ENCODE results near the gene BLOC1S5. TPM values are rescaled to one million over a fixed set of nuclear protein-coding genes. Genes with fewer than 3 reads are reported as not detected.
A peak's percentile ranks its signal among the peaks of the same experiment; 100 is the strongest.

Gene BLOC1S5
- total and polyA plus RNA-seq, 2 of the 13 experiments (the other 11 are each of a cell fraction or from before 2014, with no cell fraction given), result 10.5 to 41.5 TPM

GRCh38 chr6:7974938-7975763 is 89.0 kb downstream of the BLOC1S5 start (continued):
- TF ChIP-seq PBX2 (CRISPR knock-in tag; IDR thresholded peaks at IDR 0.05), result no peak
- no peak for TF ChIP-seq ZNF660 (CRISPR knock-in tag; IDR thresholded peaks at IDR 0.05; ENCODE audit: borderline replicate concordance, low read depth)
- TF ChIP-seq CENPBD1 (CRISPR knock-in tag; IDR thresholded peaks at IDR 0.05; ENCODE audit: borderline replicate concordance, low read depth), result no peak; the same call in 1 of the 2 replicates
- TF ChIP-seq ZNF775 (CRISPR knock-in tag; IDR thresholded peaks at IDR 0.05; ENCODE audit: borderline replicate concordance), result peak; percentile 75; the same call in 1 of the 2 replicates
- no peak for TF ChIP-seq ZBED4 (CRISPR knock-in tag; IDR thresholded peaks at IDR 0.05; ENCODE audit: borderline replicate concordance)
- no peak for TF ChIP-seq BRCA1 (CRISPR knock-in tag; IDR thresholded peaks at IDR 0.05)
- TF ChIP-seq FOXA1 (IDR thresholded peaks at IDR 0.05), result peak; percentile 27; the same call in 1 of the 2 replicates
- peak; percentile 82 for TF ChIP-seq FOXA1 (CRISPR knock-in tag; IDR thresholded peaks at IDR 0.05)
- TF ChIP-seq FOXJ3 (CRISPR knock-in tag; IDR thresholded peaks at IDR 0.05; ENCODE audit: borderline replicate concordance), result peak; percentile 86
- TF ChIP-seq NFE2L2 (IDR thresholded peaks at IDR 0.05; ENCODE audit: low read length), result peak; percentile 12; the same call in 1 of the 2 replicates
- TF ChIP-seq TFDP1 (CRISPR knock-in tag; IDR thresholded peaks at IDR 0.05; ENCODE audit: borderline replicate concordance), result peak; percentile 79; the same call in 1 of the 2 replicates
- peak; percentile 89 for TF ChIP-seq ZNF746 (CRISPR knock-in tag; IDR thresholded peaks at IDR 0.05)
- no peak for TF ChIP-seq HCFC1 (IDR thresholded peaks at IDR 0.05; ENCODE audit: low read depth, low read length)
- TF ChIP-seq ZNF136 (CRISPR knock-in tag; IDR thresholded peaks at IDR 0.05; ENCODE audit: low read depth), result peak; percentile 92; the same call in 1 of the 2 replicates
- no peak for TF ChIP-seq ZNF121 (CRISPR knock-in tag; IDR thresholded peaks at IDR 0.05)
- peak; percentile 93 for TF ChIP-seq RCOR2 (CRISPR knock-in tag; IDR thresholded peaks at IDR 0.05)
- TF ChIP-seq TBP (CRISPR knock-in tag; IDR thresholded peaks at IDR 0.05), result no peak
- no peak for TF ChIP-seq MAFK (conservative IDR thresholded peaks at IDR 0.05 in 1 of 2, IDR thresholded peaks at IDR 0.05 in 1 of 2; ENCODE audit: low read length in 2 of 2)
- no peak for TF ChIP-seq ISX (CRISPR knock-in tag; conservative IDR thresholded peaks at IDR 0.05)
- peak; percentile 75 for TF ChIP-seq GMEB1 (CRISPR knock-in tag; IDR thresholded peaks at IDR 0.05; ENCODE audit: borderline replicate concordance)
- peak; percentile 91 for TF ChIP-seq ZNF430 (CRISPR knock-in tag; IDR thresholded peaks at IDR 0.05)
- peak; percentile 100 for TF ChIP-seq RXRA (CRISPR knock-in tag; IDR thresholded peaks at IDR 0.05)
